Posterior cingulate gyrus (tissue), 11 donors: Measurements from ENCODE around the gene NETO2.
A peak's percentile ranks its signal among the peaks of the same experiment; 100 is the strongest.
"Not testable (repeated sequence)": the region's sequence is repeated elsewhere in the genome, so short reads cannot be mapped to it uniquely, and the experiment has no call there.

Source experiments
- DNase-seq, 10 donors: peaks; one replicate each; pipeline versions ENCODE4 v3.0.0 to v3.0.0-alpha.2; 2020 to 2021; ENCODE audit warnings: mixed read lengths in 3 of 10
- intact Hi-C: fragments of 100-400 bp; cut with DNase I; formaldehyde crosslinking; loops from one replicate; pipeline ENCODE4 v1.15.1; 2023

The NETO2 gene

GRCh38 chr16:47069313-47069712 is 74.4 kb downstream of the NETO2 start:
- intact Hi-C loops = no loop called here

GRCh38 chr16:47067203-47067602 is 76.5 kb downstream of the NETO2 start:
- intact Hi-C loops = no loop called here

More at GRCh38 chr16:47069313-47069712, 74.4 kb downstream of the NETO2 start:
- no peak for DNase-seq

GRCh38 chr16:47065766-47066688 is 77.7 kb downstream of the NETO2 start:
- DNase-seq = no peak
- intact Hi-C loops = no loop called here

More at GRCh38 chr16:47067203-47067602, 76.5 kb downstream of the NETO2 start:
- DNase-seq = no peak

GRCh38 chr16:47064775-47065174 is 79.0 kb downstream of the NETO2 start:
- intact Hi-C loops = no loop called here
- DNase-seq = no peak

GRCh38 chr16:47063011-47063724 is 80.6 kb downstream of the NETO2 start:
- intact Hi-C loops = no loop called here
- DNase-seq = no peak

- intact Hi-C loops = no loop called here
- DNase-seq = peak in 1 of 10 donors; percentile 59
Observed at GRCh38 chr16:47061204-47061603, 82.5 kb downstream of the NETO2 start.

- no peak for DNase-seq
- intact Hi-C loops = no loop called here
Observed at GRCh38 chr16:47060596-47060995, 83.1 kb downstream of the NETO2 start.

- intact Hi-C loops = no loop called here
- DNase-seq = no peak
Observed at GRCh38 chr16:47059991-47060390, 83.8 kb downstream of the NETO2 start.

GRCh38 chr16:47059130-47059529 is 84.6 kb downstream of the NETO2 start:
- DNase-seq, intact Hi-C loops: not testable (repeated sequence)

- intact Hi-C loops = no loop called here
- peak in 1 of 10 donors; percentile 62 for DNase-seq
Observed at GRCh38 chr16:47058295-47059086, 85.3 kb downstream of the NETO2 start.

- intact Hi-C loops = no loop called here
- peak in 1 of 10 donors; percentile 33 for DNase-seq
Observed at GRCh38 chr16:47057630-47057993, 86.1 kb downstream of the NETO2 start.

GRCh38 chr16:47056688-47057629 is 86.8 kb downstream of the NETO2 start:
- intact Hi-C loops = no loop called here
- DNase-seq = no peak

- peak in 1 of 10 donors; percentile 34 for DNase-seq
- intact Hi-C loops = not testable (repeated sequence)
Observed at GRCh38 chr16:47056061-47056460, 87.7 kb downstream of the NETO2 start.

- intact Hi-C loops = no loop called here
- DNase-seq = peak in 1 of 10 donors; percentile 78
Observed at GRCh38 chr16:47055136-47055885, 88.4 kb downstream of the NETO2 start.

GRCh38 chr16:47054306-47054705 is 89.4 kb downstream of the NETO2 start:
- DNase-seq = peak in 1 of 10 donors; percentile 27
- intact Hi-C loops = no loop called here

- intact Hi-C loops = no loop called here
- DNase-seq = no peak
Observed at GRCh38 chr16:47053895-47054294, 89.8 kb downstream of the NETO2 start.

GRCh38 chr16:47052666-47053640 is 90.8 kb downstream of the NETO2 start:
- no peak for DNase-seq
- intact Hi-C loops = no loop called here

GRCh38 chr16:47051031-47051430 is 92.7 kb downstream of the NETO2 start:
- no peak for DNase-seq
- intact Hi-C loops = no loop called here
